ENCODE results near the gene RAPGEF1.

The RAPGEF1 gene

DNA sequence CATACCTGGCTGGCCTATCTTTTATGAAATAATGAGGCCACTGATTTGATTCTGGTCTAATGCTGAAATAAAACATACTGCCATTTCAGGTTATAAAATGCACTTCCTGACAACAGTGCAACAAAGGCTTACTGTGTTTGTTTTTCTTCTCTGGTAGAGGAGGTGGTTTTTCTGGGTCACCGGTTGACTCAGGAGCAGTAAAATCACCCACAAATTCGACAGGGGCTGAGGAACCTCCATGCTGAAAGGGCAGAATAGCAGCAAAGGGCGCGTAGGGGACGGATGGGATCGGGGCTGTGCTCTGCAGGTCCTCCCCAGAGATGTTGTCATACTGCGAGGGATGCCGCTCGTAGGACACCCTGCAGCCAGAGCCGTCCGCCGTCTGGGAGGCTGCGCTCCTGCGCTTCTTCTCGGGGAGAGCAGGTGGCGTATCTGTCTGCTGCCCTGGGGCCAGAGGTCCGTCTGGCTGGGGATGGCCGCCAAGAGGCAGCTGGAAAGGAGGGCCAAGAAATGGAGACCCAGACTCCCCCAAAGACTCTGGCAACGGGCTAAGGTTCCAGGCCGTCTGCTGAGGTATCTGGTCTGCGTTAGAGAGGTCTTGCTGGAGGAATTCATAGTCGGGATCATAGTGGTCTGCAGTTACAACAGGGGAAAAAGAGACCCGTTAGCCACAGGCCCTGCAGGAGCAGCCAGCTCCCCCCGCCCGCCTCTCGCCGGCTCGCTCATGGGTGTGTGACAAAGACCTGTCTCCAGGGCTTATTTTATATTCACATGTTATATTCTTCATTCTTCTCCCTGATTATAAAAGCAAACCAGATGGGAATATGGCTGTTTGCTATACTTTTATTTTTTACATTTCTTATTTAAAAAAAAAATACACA, 113.8 kb downstream of the RAPGEF1 start:
- no peak for DNase-seq (ENCODE audit: low read depth, low spot score)
- Histone ChIP-seq H3K27me3 (ENCODE audit: insufficient read depth, insufficient read length) (no peaks in the 10 kb centered on the region), H3K9ac (ENCODE audit: insufficient read length, low read depth) (no peak overlapping the region), H3K4me3 (ENCODE audit: insufficient read length, low read depth) (no peak overlapping the region), H3K9me3 (ENCODE audit: insufficient read depth, low read length) (no peaks in the 10 kb centered on the region), H3K36me3 (ENCODE audit: insufficient read depth, insufficient read length, low read length) (peaks cover 79% of the 10 kb centered on the region), H3K4me1 (ENCODE audit: insufficient read depth, insufficient read length) (peaks cover 3% of the 10 kb centered on the region)
- TF ChIP-seq SUZ12 (IDR thresholded peaks at IDR 0.05; ENCODE audit: extremely low read depth, insufficient read depth, insufficient read length): no peak

DNA sequence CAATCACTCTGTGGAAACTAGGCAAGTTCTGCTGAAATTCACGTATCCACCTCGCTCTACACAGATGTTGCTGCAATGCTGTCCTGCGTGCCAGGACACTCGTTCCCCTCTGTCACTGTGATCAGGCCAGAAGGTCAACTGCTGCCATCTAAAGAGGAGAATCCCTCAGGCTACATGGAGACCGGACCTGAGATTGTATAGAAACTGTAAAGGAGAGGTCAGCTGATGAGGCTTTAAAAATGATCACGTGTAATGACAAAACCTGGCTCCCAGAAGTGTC, 114.4 kb downstream of the RAPGEF1 start:
- Histone ChIP-seq H3K36me3 (ENCODE audit: insufficient read depth, insufficient read length, low read length) (peaks cover 85% of the 10 kb centered on the region), H3K9me3 (ENCODE audit: insufficient read depth, low read length) (no peaks in the 10 kb centered on the region), H3K9ac (ENCODE audit: insufficient read length, low read depth) (no peak overlapping the region), H3K4me3 (ENCODE audit: insufficient read length, low read depth) (no peak overlapping the region), H3K27me3 (ENCODE audit: insufficient read depth, insufficient read length) (no peaks in the 10 kb centered on the region), H3K4me1 (ENCODE audit: insufficient read depth, insufficient read length) (peaks cover 7% of the 10 kb centered on the region)
- no peak for DNase-seq (ENCODE audit: low read depth, low spot score)
- TF ChIP-seq YY1 (IDR thresholded peaks at IDR 0.05; ENCODE audit: insufficient read depth, insufficient read length): no peak
- no peak for TF ChIP-seq ZNF274 (IDR thresholded peaks at IDR 0.05; ENCODE audit: low read depth, low read length)
- no peak for TF ChIP-seq SUZ12 (IDR thresholded peaks at IDR 0.05; ENCODE audit: extremely low read depth, insufficient read depth, insufficient read length)

GRCh38 chr9:131624636-131625507, 115.0 kb downstream of the RAPGEF1 start:
- Histone ChIP-seq H3K27me3 (ENCODE audit: insufficient read depth, insufficient read length) (no peaks in the 10 kb centered on the region), H3K9ac (ENCODE audit: insufficient read length, low read depth) (no peak overlapping the region), H3K4me1 (ENCODE audit: insufficient read depth, insufficient read length) (peaks cover 7% of the 10 kb centered on the region), H3K4me3 (ENCODE audit: insufficient read length, low read depth) (no peak overlapping the region), H3K36me3 (ENCODE audit: insufficient read depth, insufficient read length, low read length) (peaks cover 87% of the 10 kb centered on the region), H3K9me3 (ENCODE audit: insufficient read depth, low read length) (no peaks in the 10 kb centered on the region)
- TF ChIP-seq SUZ12 (IDR thresholded peaks at IDR 0.05; ENCODE audit: extremely low read depth, insufficient read depth, insufficient read length): no peak
- no peak for TF ChIP-seq ZNF274 (IDR thresholded peaks at IDR 0.05; ENCODE audit: low read depth, low read length)
- TF ChIP-seq YY1 (IDR thresholded peaks at IDR 0.05; ENCODE audit: insufficient read depth, insufficient read length): no peak
- DNase-seq (ENCODE audit: low read depth, low spot score): no peak

GRCh38 chr9:131623655-131624330, 116.1 kb downstream of the RAPGEF1 start:
- H3K36me3 ChIP-seq (ENCODE audit: insufficient read depth, insufficient read length, low read length): peaks cover 92% of the 10 kb centered on the region
- no peaks in the 10 kb centered on the region for H3K9me3 ChIP-seq (ENCODE audit: insufficient read depth, low read length)
- H3K4me1 ChIP-seq (ENCODE audit: insufficient read depth, insufficient read length): peaks cover 7% of the 10 kb centered on the region
- TF ChIP-seq ZNF274 (IDR thresholded peaks at IDR 0.05; ENCODE audit: low read depth, low read length): no peak
- TF ChIP-seq SUZ12 (IDR thresholded peaks at IDR 0.05; ENCODE audit: extremely low read depth, insufficient read depth, insufficient read length): no peak
- no peak for TF ChIP-seq YY1 (IDR thresholded peaks at IDR 0.05; ENCODE audit: insufficient read depth, insufficient read length)
- H3K4me3 ChIP-seq (ENCODE audit: insufficient read length, low read depth): no peak overlapping the region
- no peak for DNase-seq (ENCODE audit: low read depth, low spot score)
- no peak overlapping the region for H3K9ac ChIP-seq (ENCODE audit: insufficient read length, low read depth)
- no peaks in the 10 kb centered on the region for H3K27me3 ChIP-seq (ENCODE audit: insufficient read depth, insufficient read length)

GRCh38 chr9:131622523-131622922, 117.4 kb downstream of the RAPGEF1 start:
- Histone ChIP-seq H3K4me1 (ENCODE audit: insufficient read depth, insufficient read length) (peaks cover 6% of the 10 kb centered on the region), H3K36me3 (ENCODE audit: insufficient read depth, insufficient read length, low read length) (peaks cover 92% of the 10 kb centered on the region), H3K9me3 (ENCODE audit: insufficient read depth, low read length) (no peaks in the 10 kb centered on the region), H3K4me3 (ENCODE audit: insufficient read length, low read depth) (no peak overlapping the region), H3K9ac (ENCODE audit: insufficient read length, low read depth) (no peak overlapping the region), H3K27me3 (ENCODE audit: insufficient read depth, insufficient read length) (no peaks in the 10 kb centered on the region)
- TF ChIP-seq SUZ12 (IDR thresholded peaks at IDR 0.05; ENCODE audit: extremely low read depth, insufficient read depth, insufficient read length) (no peak), YY1 (IDR thresholded peaks at IDR 0.05; ENCODE audit: insufficient read depth, insufficient read length) (no peak)
- no peak for DNase-seq (ENCODE audit: low read depth, low spot score)

- Histone ChIP-seq H3K4me3 (ENCODE audit: insufficient read length, low read depth) (no peak overlapping the region), H3K36me3 (ENCODE audit: insufficient read depth, insufficient read length, low read length) (peaks cover 92% of the 10 kb centered on the region)
Observed at GRCh38 chr9:131621551-131622358, 118.1 kb downstream of the RAPGEF1 start.

More at GRCh38 chr9:131621551-131622358, 118.1 kb downstream of the RAPGEF1 start:
- Histone ChIP-seq H3K9ac (ENCODE audit: insufficient read length, low read depth) (no peak overlapping the region), H3K27me3 (ENCODE audit: insufficient read depth, insufficient read length) (no peaks in the 10 kb centered on the region), H3K9me3 (ENCODE audit: insufficient read depth, low read length) (no peaks in the 10 kb centered on the region), H3K4me1 (ENCODE audit: insufficient read depth, insufficient read length) (peaks cover 6% of the 10 kb centered on the region)
- no peak for DNase-seq (ENCODE audit: low read depth, low spot score)
- TF ChIP-seq SUZ12 (IDR thresholded peaks at IDR 0.05; ENCODE audit: extremely low read depth, insufficient read depth, insufficient read length) (no peak), YY1 (IDR thresholded peaks at IDR 0.05; ENCODE audit: insufficient read depth, insufficient read length) (no peak), ZNF274 (IDR thresholded peaks at IDR 0.05; ENCODE audit: low read depth, low read length) (no peak)

All from NT2/D1 (cell line).